Stimulated activated CD4-positive, alpha-beta T cell treated with anti-CD3 and anti-CD28 coated beads, Interleukin-12 subunit alpha, Interleukin-12 subunit beta, amount 100 ng/mL, for 24 hours (primary cell): Measurements from ENCODE around the gene PIEZO1.

Experiments used
- DNase-seq, 2 experiments: peaks; one replicate each; pipeline ENCODE4 v3.0.0-alpha.2; 2020; ENCODE audit warnings: low read depth in 2 of 2

Gene PIEZO1

DNA sequence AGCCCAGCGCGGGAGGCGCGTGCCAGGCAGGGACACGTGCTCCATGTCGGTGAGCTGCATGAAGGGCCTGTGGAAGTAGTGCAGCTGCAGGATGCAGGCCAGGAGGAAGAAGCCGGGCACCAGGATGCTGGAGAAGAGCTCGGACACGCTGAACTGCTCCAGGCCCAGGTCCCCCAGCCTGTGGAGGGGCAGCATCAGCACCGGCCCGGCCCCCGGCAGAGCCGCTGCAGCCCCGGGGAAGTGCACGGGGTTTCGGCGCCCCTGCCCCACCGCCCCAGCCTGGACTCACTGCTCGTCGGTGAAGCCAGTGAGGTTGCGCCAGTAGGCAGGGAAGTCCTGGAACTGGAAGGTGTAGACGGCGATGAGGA, 50.7 kb downstream of the PIEZO1 start:
- no peak for DNase-seq

DNA sequence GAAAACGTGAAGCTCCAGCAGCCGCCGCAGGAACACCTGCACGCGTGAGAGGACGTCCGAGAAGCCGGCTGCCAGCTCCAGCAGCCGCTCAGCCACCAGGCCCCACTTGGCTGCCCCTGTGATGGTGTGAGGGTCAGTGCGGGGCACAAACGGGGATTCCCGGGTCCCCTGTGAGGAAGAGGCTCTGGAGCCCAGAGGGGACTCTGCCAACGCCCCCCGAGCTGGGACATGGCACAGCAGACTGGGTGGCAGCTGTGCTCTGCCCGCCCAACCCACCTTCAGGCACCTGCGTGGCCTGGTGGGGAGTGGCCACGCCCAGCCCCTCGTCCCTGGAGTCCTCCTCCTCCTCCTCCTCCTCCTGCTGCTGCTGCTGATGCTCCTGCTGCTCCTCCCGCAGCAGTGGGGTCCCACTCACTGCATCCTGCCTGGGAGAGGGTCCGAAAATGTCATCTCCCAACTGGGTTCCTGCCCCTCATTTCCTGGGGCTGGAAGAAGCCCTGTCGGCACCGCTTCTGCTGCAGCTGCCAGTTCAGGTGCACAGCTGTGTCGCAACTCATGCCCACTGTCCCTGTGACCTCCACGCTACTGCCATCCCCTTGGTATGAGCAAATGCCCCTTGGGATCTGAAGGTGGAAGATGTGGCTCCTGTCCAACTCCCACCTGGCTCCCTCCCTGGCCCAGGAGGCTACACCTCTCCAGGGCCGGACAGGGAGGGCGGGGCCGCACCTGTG, 51.2 kb downstream of the PIEZO1 start:
- no peak for DNase-seq

DNA sequence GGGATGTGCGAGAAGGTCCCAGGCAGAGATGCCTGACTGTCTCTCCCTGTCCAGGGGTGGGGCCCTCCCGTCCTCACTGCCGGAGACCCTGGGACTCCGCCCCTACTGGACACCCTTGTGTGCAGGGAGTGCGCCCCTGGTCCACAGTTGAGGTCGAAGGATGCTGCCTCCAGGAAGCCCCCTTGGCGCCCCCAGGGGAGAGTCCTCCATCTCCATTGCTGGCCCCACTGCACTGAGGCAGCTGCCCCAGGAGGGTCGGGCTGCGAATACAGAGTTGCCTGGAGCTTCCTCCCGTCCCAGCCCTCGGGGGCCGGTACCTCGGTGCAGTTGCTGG, 52.1 kb downstream of the PIEZO1 start:
- DNase-seq = no peak

DNA sequence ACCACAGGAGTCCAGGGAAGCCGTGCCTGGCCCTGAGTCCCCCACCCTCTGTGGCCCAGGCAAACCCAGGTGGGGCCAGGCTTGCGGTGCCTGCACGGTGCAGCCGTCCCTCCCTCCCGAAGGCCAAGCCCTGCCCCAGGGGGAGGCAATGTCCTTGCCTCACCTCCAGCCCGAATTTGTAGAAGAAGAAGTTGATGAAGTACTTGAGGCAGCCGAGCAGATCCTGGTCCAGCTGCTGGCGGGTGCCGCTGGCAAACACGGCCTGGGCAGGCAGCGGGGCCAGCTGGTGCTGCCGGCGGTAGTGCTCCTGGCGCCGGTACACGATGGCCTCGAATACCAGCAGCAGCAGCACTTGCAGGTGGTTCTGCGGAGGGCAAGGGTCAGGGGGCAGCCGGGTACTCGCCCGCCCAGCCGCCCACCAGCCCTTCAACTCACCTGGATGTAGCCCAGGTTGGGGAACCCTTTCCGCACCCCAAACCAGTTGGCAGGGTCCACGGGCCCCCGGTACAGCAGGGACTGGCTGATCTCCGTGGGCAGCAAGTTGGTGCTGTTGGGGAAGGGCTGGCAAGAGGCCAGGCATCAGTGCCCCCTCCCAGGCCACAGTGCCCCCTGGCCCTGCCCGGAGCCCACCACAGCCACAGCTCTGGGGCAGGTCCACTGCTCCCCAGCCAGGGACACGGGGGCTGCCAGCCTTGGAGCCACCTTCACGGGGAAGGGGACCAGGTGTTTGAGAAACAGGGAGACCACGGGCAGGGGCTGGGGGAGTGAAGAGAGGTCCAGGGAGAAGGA, 52.7 kb downstream of the PIEZO1 start:
- no peak for DNase-seq

DNA sequence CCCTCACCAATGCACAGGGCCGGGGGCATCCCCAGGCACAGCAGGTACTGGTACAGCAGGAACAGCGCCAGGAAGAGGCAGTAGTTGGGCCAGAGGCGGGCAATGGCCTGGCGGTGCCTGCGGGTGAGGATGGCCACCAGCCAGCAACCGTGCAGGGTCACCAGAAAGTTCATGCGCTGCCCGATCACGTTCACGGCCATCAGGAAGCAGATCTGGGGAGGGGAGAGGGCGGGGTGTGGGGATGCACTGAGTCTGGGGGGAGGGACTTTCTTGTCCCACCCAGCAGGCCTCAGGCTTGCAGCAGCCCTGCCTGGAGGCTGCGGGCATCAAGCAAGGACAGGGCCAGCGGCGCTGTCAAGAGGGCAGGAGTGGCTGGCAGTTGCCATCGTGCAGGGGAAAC, 53.3 kb downstream of the PIEZO1 start:
- no peak for DNase-seq

DNA sequence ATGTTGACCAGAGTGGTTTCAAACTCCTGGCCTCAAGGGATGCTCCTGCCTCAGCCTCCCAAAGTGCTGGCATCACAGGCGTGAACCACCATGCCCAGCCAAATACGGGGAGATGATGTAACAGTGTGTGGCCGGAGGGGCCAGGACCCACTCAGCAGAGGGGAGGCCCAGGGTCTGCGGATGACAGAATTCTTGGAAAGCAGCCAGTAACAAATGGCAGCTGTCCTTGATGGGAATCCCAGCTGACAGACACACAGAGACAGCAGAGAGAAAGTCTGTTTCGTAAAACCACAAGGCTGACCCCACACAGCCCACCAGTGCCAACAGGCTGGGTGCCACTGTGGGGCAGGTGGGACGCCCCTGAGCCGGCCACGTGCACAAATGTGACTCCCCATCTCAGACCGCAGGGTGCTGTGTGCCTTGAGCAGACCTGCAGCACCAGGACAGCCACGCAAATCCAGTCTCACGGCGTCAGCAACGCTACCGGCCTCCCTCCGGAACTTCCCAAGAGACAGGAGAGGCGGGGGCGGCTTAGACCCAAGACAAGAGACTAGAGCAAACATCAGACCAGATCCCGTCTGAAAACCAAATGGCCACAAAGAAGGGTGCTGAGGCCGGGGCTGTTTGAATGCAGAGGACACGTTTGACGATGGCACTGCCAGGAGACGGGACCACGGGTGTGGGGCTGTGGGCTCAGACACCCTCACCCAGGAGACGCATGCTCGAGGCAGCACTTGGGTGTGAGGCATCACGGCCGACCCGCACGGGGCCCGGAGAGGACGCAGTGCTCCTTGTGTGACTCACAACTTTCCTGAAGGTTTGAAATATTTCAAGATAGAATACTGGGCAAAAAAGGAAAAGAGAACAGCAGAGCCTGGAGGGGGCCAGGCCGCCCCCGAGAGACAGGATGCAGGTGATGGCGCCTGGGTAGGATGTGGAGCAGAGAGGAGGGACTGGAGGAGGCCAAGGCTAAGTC, 54.1 kb downstream of the PIEZO1 start:
- no peak for DNase-seq

DNA sequence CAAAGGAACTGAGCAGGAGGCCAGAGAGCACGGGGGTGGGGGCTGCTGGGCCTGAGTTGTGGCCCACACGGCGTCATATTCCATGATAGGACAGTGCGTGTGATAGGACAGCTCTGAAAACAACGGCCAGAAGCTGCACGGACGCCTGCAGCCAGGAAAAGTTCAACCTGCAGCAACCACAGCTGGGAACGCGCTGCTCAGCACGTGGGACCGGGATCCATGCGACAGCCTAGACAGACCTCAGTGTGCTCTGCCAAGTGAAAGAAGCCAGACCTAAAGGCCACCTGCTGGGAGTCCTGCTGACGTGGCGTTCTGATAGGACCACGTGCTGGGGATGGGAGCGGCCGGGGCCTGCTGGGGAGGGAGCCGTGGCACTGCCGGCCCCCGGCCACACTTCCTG, 57.1 kb downstream of the PIEZO1 start:
- no peak for DNase-seq

DNA sequence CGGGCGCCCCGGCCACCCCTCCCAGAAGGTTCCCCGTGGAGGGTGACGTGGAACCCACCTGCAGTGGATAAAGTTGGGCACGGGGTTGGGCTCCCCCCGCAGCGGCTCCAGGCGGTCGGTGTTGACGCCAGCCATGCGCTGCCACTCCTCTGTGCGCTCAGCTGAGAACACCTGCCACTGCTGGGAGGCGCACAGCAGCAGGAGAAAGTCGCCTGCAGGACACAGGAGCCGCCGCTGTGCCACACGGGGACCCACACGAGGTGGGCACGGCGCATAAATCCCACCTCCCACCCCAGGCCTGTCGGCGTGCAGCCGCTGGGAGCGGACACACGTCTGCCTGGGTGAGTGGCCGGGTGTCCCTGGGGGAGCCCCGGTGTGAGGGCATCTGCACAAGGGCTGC, 58.0 kb downstream of the PIEZO1 start:
- DNase-seq = no peak

DNA sequence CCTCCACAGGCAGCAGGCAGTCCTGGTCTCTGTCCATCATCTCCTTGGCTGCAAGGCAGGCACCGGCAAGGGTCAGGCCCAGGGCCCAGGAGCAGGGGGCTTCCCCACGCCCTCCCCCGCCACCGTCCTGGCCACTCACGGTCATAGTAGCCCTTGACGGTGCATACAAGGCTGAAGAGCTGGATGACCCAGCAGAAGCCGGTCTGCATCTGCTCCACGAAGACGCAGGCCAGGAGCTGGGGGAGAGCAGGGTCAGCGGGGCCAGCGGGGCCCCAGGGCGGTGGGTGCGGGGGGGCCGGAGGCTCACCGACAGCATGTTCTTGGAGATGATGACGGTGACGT, 58.6 kb downstream of the PIEZO1 start:
- DNase-seq = no peak

DNA sequence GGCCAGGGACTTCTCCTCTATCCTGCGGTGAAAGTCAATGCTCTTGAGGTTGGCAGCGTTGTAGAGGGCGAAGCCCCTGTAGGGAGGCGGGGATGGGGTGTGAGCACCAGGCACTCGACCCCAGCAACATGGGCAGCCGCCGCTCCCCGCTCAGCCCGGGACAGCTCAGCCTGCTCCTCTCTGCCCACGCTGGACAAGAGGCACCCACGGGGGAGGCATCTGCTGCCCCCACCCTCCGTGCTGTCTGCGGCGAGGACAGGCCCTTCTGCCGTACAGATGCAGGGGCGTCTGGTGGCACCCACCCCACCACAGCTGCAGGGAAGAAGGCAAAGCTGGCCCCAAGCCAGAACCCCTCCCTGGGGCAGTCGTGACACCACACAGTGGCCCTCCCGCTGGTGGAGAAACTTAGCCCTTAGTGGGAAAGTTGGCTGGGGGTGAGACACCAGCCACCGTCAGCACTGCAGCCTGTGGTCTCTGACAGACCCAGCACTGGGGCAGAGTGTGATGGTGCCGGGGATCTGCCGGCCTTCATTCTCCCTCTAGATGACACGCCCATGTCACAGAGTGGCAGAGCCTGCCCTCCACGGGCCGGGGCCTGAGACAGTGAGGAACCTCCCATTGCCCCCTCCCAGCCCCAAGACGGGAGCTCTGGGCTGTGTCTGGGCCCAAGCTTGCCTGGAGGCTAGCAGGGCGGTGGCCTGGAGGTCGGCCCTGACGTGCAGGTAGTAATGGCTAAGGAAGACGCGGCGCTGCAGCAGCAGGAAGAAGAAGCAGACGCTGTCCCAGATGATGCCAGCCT, 59.2 kb downstream of the PIEZO1 start:
- DNase-seq = no peak

DNA sequence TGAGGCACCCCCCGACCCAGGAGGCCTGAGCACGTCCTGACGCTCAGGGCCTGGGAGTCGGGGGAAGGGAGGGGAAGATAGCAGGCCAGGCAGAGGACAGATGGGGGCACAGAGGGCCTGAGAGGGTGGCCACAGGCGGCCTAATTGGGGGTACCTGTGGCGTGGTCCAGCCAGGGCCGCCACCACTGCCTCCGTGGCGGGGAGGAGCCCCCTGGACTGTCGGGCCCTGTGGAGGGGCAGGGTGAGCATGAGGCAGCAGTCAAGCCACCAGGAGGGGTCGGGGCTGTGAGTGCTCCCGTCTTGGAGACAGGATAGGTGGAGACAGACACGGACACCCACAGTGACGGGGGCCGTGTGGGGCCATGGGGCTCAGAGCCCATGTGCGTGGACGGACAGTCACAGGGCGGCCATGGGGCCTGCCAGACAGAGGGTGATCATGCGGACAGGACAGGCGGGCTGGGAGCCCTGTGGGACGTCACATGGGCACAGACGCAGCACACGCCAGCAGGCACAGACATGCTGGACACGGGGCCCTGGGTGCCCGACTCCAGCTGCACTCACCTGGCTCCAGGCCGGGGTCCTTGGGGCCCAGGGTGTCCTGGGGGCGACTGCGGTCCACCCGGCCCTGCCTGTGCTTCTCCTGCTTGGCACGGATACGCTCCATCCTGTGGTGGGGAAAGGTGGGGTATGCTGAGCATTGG, 60.0 kb downstream of the PIEZO1 start:
- DNase-seq = no peak

DNA sequence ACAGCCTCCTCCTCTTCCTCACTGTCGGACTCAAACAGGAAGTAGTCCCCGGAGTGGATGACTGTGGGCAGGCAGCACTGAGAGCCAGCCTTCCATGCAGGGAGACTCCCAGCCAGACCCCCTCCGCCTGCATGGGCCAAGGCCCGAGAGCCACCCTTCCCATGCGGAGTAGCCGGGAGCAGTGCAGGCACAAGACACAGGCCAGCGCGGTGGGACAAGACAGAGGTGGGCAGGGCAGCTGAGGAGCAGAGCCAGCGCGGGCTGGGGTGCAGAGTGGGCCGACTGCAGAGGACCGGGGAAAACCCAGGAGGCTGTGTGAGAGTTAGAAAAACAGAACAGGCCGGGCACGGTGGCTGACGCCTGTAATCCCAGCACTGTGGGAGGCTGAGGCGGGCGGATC, 61.1 kb downstream of the PIEZO1 start:
- DNase-seq = no peak

DNA sequence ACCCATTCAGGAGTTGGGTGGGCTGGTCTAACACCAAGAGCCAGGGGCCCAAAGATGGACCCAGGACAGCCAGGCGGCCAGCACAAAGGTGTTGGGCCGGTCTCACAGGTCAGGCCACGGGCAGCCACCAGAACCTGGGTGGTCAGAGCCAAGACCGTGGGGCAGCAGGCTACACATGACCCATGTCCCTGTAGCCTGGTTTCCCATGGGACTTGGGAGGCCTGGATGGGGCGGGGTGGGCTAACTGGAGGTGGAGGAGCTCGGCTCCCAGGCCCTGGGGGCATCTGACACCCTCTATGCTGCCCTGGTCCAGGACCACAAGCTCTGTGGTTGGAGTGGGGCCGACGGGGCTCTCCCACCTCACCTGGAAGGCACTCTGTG, 61.5 kb downstream of the PIEZO1 start:
- no peak for DNase-seq

DNA sequence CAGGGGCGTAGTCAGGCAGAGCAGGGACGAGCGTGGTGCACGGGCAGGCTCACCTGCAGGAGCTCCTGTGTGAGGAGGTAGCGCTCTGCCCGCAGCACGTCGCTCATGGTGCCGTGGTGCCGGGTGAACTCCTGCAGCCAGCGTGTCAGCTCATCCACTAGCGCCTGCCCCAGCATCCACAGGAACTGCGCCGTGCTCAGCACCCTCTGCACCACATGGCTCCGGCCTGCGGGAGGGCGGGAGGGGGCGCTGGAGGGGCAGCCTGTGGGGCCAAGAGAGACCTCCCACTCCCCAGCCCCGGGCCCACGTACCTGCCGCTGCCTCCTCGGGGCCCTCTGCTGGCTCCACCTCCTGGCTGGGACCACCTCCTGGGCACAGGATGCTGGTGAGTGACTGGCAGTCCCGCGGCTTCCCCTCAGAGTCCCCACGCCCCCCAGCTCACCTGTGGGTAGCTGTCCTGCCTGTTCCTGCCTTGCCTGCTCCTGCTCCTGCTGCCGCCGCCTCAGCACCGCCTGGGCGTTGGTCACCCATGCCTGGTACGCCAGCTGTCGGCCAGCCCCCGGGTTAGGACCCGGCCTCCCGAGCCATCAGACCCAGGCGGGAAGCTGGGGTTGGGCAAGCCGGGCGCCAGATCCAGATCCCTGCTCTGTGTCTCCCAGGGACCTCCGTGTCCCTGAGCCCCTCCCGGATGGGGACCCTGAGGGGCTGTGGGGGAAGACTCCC, 62.1 kb downstream of the PIEZO1 start:
- DNase-seq = no peak

DNA sequence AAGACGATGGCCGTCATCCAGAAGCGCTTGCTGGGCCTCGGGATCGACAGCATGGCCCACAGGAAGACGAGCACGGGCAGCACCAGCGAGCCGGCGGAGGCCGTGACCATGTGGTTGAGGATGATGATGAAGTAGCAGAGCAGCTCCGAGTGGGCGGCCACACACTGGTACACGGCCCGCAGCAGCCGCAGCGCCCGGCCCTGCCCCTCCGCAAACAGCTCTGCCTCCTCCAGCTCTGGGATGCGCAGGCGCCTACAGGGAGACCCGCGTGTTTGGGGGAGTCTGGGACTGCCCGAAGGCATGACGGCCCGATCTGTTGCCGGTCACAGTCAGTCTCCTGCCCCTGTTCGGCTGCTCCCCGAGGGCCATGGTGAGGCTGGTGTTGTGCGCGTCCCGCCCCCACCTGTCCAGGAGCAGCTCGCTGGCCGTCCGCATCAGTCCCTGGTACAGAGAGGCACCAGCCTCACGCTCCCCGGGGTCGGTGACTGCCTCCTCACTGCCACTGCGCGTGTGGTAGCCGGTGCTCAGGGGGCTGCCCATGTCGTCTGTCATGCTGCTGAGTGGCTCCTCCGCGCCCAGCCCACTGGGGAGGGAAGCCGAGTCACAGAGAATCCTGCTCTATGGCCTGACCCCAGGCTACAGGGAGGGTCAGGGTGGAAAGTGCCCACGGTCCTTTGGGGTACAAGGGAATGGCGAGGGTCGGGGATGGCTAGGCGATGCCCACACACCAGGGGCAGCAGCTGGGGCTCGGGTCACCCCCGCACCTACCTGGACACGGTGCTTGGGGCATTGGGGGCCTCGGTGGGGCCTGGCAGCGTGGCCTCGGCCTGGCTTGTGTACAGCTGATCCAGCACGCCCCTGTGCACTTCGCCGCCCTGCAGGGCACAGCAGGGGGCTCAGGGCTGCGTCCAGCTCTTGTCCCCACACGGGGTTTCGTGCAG, 62.9 kb downstream of the PIEZO1 start:
- no peak for DNase-seq

DNA sequence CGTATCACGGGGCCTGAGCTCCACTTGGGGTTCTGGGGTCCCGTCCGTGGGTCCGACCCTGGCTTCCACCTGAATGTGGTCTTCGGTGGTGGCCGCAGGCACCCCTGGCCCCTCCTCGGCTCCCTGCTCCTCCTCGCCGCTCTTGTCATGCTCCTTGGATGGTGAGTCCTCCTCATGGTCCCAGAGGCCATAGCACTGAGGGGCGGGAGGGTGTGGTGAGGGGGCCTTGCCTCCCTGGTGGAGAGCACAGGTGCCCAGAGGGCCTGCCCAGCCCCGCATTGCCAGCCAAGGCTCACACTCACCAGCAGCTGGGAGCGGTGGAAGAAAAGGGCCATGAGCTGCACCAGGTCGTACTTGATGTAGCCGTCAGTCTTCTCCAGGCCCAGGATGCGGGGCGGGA, 63.8 kb downstream of the PIEZO1 start:
- DNase-seq = no peak

DNA sequence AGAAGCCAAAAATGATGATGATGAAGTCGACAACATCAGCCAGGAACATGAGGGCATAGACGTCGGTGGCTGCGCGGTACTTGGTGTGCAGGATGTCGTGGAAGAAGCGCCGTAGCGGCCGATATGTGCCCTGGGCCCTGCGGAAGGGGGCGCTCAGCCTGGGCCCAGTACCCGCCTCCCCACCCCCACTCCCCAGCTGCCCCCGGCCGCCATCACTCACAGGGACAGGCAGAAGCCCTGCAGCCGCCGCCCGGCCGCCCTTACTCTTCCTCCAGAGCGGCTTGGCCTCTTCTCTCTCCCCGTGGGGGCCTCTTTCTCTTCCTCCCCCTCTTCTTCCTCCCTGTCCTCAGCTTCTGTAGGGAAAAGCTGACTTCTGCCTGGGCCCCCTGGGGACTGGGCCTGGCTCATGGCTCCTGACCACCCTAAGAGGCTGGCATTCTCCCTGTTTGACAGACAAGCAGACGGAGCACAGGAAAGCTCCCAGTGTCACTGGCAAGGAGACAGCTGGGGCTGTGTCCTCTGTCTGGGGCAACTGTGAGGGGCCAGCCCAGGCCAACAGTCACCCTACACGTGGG, 64.5 kb downstream of the PIEZO1 start:
- no peak for DNase-seq

DNA sequence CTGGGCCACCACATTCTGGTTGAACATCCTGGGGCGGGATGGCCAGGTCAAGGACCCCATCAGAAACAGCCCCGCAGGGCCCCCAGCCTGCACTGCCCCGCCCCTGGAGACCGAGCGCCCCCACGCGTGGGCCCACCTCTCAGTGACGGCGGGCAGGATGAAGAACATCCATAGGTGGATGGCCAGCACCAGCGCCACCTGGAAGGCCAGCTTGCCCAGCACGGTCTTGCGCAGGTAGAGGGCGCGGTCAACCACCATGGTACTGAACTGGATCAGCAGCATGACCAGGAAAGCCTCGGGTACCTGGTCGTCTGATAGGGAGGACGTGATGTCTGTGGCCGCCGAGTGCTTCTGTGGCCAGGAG, 65.1 kb downstream of the PIEZO1 start:
- DNase-seq = no peak

DNA sequence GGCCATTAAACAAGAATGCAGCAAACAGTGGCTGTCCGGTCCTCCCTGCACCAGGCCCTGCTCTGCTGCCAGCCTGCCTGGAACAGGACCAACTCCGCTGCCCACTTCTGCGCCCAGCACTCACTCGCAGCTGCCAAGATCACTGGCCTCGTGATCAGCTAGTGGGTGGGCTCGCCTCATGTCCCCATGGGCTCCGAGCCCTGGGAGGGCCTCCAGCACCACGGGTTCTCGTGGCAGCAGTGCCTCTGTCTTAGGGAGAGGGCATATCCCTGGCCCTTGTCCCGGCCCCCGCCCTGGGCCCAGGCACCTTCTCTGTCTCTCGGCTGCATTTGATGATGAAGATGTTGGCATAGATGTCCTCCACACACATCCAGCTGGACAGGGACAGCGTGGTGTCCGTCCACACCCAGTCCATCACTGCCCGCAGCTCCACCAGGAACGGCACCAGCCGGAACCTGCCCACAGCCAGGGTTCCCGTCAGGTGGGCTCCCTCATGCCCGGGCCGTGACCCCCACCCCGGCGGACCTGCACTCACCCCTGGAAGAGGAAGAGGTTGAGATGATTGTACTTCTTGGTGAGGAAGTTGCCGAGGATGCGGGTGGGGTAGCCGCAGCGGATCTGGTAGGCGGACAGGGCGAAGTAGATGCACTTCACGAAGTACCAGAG, 65.6 kb downstream of the PIEZO1 start:
- DNase-seq = no peak
